HL-60 (cell line): ENCODE results near the gene TFE3.

Source experiments
- DNase-seq, 2 experiments: peaks; one replicate each; pipeline ENCODE4 v3.0.0-alpha.2; 2010 to 2020; ENCODE audit warnings: low read depth in 1 of 2, low spot score in 1 of 2
- H3K27ac ChIP-seq: fragments of 250-450 bp; sonication (Bioruptor Pico); replicated peaks from 2 replicates; pipeline ENCODE4 v1.5.1; 2020; ENCODE audit warnings: mild to moderate bottlenecking, moderate library complexity
- H3K27me3 ChIP-seq: fragments of 250-450 bp; sonication (Bioruptor Pico); 2 replicates; pipeline ENCODE4 v1.5.1; 2021; ENCODE audit warnings: mild to moderate bottlenecking, moderate library complexity; ENCODE audit not compliant: insufficient read depth, poor library complexity, severe bottlenecking
- H3K4me3 ChIP-seq: replicated peaks from 2 replicates; pipeline ENCODE4 v1.5.1; 2011; ENCODE audit warnings: mild to moderate bottlenecking, control low read depth, low read length; ENCODE audit not compliant: insufficient read depth
- CTCF ChIP-seq: IDR thresholded peaks from one replicate; pipeline ENCODE4 v1.5.1; 2011; ENCODE audit warnings: low read length, control low read depth, inconsistent platforms; ENCODE audit not compliant: insufficient read depth
- GABPA ChIP-seq: IDR thresholded peaks from 2 replicates; pipeline ENCODE4 v1.6.1; 2012; ENCODE audit warnings: low read depth
- POLR2AphosphoS5 ChIP-seq: IDR thresholded peaks from 2 replicates; pipeline ENCODE4 v1.6.1; 2012; ENCODE audit warnings: low read depth
- REST ChIP-seq: IDR thresholded peaks from 2 replicates; pipeline ENCODE4 v1.6.1; 2012; ENCODE audit warnings: low read depth; ENCODE audit not compliant: insufficient replicate concordance
- SPI1 ChIP-seq: IDR thresholded peaks from 2 replicates; pipeline ENCODE4 v1.6.1; 2012; ENCODE audit warnings: low read depth, mild to moderate bottlenecking, borderline replicate concordance

The TFE3 gene

GRCh38 chrX:49079489-49080428 lies 36.6 kb upstream of the TFE3 start, which contains the start of gene WDR45:
Gene WDR45 (minus strand): TSS chrX:49079887. CDS start chrX:49078095, 1,792 bp downstream.
- TF ChIP-seq GABPA (peak; percentile 78), REST (peak; percentile 59), CTCF (no peak), POLR2AphosphoS5 (no peak), SPI1 (no peak)
- peak; percentile 41 to 64 for DNase-seq
- H3K27me3 ChIP-seq = no peaks in the 10 kb centered on the region
- peak within 1 kb of the TSS; percentile 67 for H3K27ac ChIP-seq
- H3K4me3 ChIP-seq = peak within 1 kb of the TSS; percentile 64

- no peak for TF ChIP-seq REST
- TF ChIP-seq SPI1 = no peak
- DNase-seq = no peak
- no peak overlapping the region for H3K27ac ChIP-seq
Measured at GRCh38 chrX:49077941-49078340, 34.8 kb upstream of the TFE3 start.

GRCh38 chrX:49075347-49075746 lies 32.2 kb upstream of the TFE3 start:
- no peak for DNase-seq
- Histone ChIP-seq H3K4me3 (no peak overlapping the region), H3K27me3 (no peaks in the 10 kb centered on the region), H3K27ac (no peak overlapping the region)
- TF ChIP-seq GABPA (no peak), POLR2AphosphoS5 (no peak), SPI1 (no peak), REST (no peak), CTCF (no peak)

More at GRCh38 chrX:49077941-49078340, 34.8 kb upstream of the TFE3 start:
- Histone ChIP-seq H3K27me3 (no peaks in the 10 kb centered on the region), H3K4me3 (no peak overlapping the region)
